Loucy (cell line): Measurements from ENCODE around the gene HEPACAM2.

ENCODE experiments used
- EZH2phosphoT487 ChIP-seq: fragments of 200-600 bp; IDR thresholded peaks from 2 replicates; pipeline ENCODE4 v1.6.1; 2018; ENCODE audit warnings: antibody characterized with exemption, mild to moderate bottlenecking, moderate library complexity, borderline replicate concordance
- TF ChIP-seq, protein P1 (sequence below): fragments of 200-600 bp; sonication (generic); conservative IDR thresholded peaks from 2 replicates; pipeline ENCODE4 v1.5.1; 2014; ENCODE audit warnings: mild to moderate bottlenecking, antibody characterized with exemption, low read length

- TF ChIP-seq, protein P1, sequence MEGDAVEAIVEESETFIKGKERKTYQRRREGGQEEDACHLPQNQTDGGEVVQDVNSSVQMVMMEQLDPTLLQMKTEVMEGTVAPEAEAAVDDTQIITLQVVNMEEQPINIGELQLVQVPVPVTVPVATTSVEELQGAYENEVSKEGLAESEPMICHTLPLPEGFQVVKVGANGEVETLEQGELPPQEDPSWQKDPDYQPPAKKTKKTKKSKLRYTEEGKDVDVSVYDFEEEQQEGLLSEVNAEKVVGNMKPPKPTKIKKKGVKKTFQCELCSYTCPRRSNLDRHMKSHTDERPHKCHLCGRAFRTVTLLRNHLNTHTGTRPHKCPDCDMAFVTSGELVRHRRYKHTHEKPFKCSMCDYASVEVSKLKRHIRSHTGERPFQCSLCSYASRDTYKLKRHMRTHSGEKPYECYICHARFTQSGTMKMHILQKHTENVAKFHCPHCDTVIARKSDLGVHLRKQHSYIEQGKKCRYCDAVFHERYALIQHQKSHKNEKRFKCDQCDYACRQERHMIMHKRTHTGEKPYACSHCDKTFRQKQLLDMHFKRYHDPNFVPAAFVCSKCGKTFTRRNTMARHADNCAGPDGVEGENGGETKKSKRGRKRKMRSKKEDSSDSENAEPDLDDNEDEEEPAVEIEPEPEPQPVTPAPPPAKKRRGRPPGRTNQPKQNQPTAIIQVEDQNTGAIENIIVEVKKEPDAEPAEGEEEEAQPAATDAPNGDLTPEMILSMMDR = no peak
- no peak for TF ChIP-seq EZH2phosphoT487
Observed at GRCh38 chr7:93262535-93262934, 36.3 kb upstream of the HEPACAM2 start.
